GM19463 (cell line): ENCODE measurements around the gene NPLOC4.

ENCODE experiments used
- ATAC-seq: cut with Tn5 transposase; IDR thresholded peaks from one replicate; pipeline ENCODE4 v1.9.1; 2021; ENCODE audit warnings: mild to moderate bottlenecking, moderate library complexity; ENCODE audit not compliant: unreplicated experiment

Gene NPLOC4

GRCh38 chr17:81549826-81550225 lies 87.1 kb downstream of the NPLOC4 start:
- ATAC-seq = no peak

- ATAC-seq = no peak
Observed at GRCh38 chr17:81549031-81549557, 87.8 kb downstream of the NPLOC4 start.

DNA sequence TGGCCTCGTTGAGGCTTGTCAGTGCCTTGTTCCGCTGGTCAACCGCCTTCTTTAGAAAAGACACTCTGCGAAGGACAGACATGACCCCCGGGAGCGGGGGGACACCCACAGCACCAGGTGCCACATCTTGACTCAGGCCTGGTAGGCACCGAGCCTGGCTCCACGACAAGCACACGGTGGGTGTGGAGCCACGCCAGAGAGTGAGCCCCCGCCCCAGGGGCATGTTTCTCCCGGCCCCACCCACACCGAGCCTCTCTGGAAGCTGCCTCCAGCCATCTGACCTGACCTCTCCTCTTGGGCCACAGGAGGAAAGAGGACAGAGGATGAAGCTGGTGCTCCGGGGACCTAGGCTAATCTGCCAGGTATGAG lies 89.3 kb downstream of the NPLOC4 start:
- no peak for ATAC-seq

DNA sequence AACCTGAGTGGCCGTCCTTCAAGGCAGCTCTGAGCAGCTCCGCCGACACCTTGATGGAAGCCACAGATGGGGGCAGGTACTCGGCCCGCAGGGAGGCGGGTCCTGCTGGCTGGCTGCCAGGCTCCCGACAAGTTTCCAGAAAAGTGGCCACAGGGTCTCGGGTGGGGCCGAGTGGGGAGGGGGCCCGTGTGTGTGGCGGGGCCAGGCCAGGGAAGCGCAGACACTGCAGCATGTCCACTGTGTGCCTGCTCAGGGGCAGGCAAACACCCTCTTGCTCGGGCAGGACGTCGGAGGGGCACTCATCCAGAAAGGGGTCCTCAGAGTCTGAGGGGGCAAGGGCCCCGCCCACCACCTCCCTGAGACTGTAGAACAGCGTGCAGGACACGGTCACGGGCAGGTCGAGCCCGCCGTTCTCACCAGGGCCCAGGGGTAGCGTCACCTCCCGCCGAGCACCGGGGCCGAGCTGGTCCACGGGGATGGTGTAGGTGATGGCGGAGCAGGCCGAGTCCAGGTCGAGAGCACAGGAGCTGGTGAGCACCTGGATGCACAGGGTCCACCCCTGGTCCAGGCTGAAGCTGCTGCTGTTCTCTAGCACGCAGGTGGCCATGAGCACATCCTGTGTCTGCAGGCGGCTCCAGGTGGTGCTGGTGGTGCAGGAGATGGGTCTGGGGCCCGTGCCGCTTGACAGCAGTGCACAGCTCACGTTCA lies 89.9 kb downstream of the NPLOC4 start:
- ATAC-seq = no peak

DNA sequence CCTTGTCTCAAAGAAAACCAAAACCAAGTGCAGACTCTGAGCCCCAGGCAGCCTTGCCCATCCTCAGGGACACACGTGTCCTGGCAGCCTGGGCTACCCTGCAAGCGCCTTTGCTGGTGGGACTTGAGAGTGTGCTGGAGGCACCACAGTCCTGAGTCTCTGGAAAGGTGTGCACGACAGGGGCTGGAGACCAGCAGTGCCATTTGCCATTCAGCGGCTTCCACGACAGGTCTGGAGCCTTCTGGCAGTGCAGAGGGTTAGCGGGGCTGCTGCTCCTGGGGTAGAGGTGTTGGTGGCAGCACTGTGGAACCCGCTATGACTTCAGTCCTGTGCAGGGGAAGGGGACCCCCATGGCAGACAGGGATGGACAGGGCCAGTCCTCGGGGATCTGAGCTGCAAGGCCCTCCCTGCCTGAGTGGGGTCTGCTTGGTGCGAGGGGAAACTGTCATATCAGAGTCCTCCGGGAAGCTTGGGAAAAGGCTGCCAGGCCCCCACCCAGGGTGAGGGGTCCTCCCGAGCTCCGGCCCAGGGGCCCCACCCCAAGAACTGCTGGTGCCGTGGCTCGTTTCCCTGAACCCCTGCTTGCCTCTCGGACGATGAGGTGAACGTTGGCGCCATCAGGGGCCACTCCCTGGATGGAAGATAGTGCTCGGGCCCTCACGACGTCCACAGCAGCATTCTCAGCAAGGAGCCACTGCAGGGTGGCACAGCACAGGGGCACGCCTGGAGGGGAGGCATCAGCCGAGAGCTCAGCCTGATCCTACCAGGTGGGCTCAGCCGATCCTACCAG lies 91.6 kb downstream of the NPLOC4 start:
- no peak for ATAC-seq

DNA sequence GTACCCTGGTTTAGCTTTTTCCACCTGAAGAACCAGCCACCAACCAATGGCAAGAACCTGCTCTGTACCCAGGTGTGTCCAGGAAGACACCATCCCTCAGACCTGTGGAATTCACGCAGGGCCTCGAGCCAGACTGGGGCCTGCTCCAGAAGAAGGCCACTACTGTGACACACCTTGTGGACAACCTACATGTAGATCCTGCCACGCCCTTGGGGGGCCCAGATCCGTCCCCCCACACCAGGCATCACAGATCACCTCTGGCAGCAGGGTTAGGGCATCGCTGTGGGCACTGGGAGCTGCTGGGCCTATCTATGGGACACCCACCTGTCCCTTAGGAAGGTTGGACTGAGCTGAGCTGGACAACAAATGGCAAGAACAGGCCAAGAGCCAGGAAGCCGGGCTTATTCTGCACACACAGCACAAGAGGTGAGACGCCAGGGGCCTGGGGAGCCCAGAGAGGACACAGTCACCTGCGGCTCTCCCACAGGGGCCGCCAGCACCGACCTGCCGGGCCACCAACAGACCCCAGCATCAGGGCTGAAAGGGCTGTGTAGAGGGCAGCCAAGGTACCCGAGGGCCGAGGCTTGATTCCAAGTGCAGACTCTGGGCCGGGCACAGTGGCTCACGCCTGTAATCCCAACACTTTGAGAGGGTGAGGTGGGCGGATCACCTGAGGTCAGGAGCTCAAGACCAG lies 92.5 kb downstream of the NPLOC4 start:
- no peak for ATAC-seq

DNA sequence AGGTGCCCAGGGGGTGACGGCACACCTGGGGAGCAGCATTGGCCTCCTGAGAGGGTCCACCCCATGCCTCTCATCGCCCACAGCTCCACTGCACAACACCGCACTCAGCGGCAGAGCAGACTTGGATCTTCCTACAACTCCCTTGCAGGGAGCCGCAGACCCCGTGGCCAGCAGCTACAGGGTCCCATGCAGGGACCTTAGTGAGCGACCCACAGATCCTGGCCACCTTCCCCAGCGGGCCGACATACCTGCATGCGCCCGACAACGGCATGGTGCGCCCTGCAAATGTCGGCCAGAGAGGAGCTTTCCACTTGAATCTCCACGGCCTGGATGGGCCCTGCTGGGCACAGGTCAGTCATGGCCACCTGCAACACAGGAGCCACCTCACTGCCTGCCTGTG lies 93.2 kb downstream of the NPLOC4 start:
- no peak for ATAC-seq

DNA sequence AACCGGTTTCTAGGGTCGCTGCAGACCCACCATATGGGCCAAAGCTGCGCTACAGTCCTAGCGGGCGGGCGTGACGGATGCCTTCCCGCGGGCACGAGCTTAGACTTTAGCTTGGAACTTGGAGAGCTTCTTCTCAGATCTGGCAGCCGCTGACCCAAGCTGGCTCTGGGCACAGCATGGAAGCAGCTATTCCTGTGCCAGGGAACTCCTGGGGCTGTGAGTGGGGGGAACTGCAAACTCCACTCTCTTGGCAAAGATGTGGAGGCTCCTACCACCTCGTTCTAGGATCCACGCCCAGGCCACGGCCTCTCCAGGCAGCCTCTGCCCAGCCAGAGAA lies 93.6 kb downstream of the NPLOC4 start:
- ATAC-seq = no peak

DNA sequence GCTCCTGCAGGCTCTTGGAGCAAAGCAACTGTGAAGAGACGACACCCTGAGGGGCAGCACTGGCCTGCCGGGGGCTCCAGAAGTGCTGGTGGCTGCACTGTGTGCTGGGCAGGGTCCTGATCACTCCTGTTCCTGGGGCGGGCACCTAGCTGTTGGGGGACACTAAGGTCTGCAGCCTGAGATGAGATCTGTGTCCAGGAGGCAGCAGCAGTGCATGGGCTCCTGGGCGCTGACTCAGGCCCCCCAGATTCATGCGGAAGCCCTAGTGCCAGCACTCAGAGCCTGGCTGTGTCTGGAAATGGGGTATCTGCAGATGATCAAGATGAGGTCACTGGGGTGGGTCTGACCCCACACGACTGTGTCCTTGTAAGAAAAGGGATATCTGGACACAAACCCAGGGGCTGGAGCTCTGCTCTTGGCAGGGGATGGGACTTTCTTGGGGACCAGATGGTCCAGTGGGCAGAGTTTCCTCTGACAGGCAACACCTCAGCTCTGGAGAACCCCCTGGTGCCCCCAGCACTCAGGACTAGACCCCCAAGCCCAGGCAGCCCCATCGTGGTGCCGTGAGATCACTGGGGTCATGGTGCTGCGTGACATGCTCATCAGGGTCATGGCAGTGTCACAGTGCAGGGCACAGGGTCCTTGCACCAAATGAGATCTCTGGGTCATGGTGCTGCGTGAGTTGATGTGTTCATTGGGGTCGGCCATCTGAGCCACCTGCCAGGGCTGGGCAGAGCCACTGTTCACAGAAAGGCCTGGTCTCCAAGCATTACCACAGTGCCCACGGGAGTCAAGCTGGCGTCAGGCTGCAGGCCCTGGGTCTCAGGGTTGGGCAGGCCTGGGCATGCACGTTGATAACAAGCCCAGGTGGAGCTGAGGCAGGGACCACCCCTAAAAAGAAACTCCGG lies 94.2 kb downstream of the NPLOC4 start:
- no peak for ATAC-seq

GRCh38 chr17:81541123-81541522 lies 95.8 kb downstream of the NPLOC4 start:
- no peak for ATAC-seq

GRCh38 chr17:81540676-81541027 lies 96.3 kb downstream of the NPLOC4 start:
- no peak for ATAC-seq

DNA sequence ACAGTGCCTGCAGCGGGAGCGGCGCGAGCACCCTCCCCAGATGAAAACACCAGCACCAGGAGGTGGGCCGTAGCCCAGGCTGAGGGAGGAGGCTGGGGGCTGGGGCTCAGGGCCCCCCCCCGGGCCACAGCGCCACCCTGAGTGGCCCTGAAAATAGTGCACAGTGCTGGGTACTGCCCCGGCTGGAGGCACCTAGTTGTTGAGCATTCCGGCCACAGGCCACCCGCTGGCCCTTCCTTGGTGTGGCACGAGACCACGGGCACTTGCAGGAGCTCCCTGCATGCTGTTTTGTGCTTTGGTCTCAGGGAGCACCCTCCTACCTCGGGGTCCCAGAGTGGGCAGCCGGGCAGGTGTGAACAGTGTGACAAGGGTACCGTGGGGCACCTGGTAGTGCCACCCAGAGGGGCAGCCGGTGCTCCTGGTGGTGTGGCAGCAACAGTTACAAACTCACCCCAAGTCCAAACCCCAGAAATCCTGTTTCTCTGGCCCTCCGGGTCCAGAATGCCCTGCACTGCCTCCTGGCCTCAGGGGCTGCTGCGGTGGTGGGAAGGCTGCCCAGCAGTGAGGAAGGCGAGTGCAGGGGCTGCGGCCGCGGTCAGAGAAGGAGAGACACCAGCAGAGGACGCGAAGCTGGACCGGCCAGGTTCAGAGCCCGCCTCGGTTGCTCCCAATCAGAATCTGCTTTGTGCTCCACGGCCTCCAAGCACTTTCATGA lies 96.8 kb downstream of the NPLOC4 start:
- ATAC-seq = no peak

DNA sequence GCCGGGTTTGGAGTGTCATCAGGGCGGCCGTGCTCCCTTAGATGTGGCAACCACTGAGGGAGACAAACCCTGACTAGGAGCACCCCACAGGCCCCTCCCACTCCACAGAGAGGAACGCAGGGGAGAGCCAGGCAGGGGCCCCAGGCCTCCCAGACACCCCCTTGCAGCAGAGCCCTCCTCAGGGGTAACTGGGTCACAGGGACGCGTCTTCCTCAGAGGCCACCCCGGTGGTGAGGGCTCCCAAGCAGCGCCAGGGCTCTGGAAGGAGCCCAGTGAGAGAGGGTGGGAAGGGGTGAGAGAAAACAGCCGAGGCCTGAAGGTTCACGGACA lies 97.4 kb downstream of the NPLOC4 start:
- no peak for ATAC-seq

DNA sequence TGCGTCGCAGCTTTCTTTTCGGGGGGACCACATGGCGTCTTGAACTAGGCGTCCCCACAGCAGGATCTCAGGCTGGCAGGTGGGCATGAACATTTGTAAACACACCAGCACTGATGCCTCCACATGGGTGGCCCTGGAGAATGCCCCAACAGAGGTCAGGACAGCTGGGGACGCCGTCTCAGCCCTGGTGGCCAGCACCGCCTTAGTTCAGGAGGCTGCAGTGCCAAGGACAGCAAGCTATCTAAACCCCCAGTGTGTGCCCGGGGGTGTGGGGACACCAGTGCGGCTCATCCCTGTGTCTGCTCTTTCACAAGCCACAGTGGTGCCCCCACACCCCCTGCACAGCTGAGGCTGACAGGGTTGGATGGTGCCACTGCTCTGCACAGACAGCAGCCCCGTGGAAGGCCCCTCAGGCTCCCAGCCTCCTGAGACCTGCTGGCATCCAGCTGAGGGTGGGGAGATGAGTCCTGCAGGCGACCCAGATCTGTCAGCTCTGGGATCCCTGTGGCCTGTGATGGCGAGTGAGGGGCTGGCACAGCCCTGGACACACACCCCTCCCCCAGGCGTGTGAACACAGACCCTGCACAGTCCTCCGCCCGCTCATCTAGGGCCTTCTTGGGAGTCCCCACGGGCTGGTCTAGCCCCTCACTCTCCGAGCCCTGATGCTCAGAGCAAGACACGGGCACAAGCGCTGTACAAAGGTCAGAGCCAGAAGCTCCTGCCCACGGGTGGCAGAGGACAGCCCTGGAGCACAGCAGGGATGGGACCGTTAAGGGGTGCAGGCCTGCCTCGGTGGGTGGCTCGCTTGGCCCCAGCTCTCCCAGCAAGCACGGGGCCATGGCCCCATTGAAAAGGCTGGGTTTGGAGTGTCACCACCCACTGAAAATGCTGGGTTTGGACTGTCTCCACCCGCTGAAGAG lies 98.0 kb downstream of the NPLOC4 start:
- no peak for ATAC-seq

GRCh38 chr17:81537856-81538555 lies 98.9 kb downstream of the NPLOC4 start:
- no peak for ATAC-seq

GRCh38 chr17:81537343-81537855 lies 99.5 kb downstream of the NPLOC4 start:
- no peak for ATAC-seq

GRCh38 chr17:81536299-81537290 lies 100.3 kb downstream of the NPLOC4 start:
- no peak for ATAC-seq
